Activated CD4-positive, alpha-beta T cell treated with anti-CD3 and anti-CD28 coated beads for 4 hours (primary cell): ENCODE data around the gene RAX2.
A peak's percentile ranks its signal among the peaks of the same experiment; 100 is the strongest.
"Not testable (repeated sequence)": the region's sequence is repeated elsewhere in the genome, so short reads cannot be mapped to it uniquely, and the experiment has no call there.

Source experiments
- DNase-seq, 2 donors: peaks; one replicate each; pipeline ENCODE4 v3.0.0-alpha.2; 2020

The RAX2 gene

DNA sequence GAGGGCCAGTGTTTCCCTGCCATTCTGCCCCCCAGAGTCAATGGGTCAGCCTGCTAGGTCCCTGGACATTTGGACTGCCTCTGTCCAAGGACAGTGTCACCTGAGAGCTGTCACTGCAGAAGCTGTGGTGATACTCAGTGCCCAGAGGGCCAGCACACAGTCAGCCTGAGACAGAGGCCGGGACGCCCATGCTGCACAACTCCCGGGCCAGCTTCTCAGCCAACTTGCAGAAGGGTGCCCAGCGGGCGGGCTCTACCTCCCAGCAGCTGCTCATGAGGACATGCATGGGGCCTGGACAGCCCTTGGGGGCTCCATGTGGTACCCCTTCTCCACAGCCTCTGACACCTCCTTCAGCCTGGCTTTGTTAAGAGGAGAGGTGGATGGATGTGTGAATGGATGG lies 3.8 kb upstream of the RAX2 start:
- no peak for DNase-seq

DNA sequence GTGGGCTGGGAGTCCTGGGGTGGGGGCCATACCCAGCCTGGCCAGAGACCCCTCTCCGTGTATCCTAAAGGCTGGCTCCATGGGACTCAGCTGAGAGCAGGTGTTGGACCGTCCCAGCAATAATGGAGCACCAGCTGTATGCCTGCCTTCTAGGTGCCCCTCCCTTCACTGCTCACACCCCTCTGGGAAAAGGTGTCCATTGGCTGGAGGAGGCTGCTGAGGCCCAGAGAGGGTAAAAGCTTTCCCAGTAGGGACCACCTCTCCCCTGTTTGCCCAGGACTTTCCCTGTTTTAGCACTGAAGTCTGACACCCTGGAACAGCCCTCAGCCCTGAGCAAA lies 3.3 kb upstream of the RAX2 start:
- DNase-seq: no peak

DNA sequence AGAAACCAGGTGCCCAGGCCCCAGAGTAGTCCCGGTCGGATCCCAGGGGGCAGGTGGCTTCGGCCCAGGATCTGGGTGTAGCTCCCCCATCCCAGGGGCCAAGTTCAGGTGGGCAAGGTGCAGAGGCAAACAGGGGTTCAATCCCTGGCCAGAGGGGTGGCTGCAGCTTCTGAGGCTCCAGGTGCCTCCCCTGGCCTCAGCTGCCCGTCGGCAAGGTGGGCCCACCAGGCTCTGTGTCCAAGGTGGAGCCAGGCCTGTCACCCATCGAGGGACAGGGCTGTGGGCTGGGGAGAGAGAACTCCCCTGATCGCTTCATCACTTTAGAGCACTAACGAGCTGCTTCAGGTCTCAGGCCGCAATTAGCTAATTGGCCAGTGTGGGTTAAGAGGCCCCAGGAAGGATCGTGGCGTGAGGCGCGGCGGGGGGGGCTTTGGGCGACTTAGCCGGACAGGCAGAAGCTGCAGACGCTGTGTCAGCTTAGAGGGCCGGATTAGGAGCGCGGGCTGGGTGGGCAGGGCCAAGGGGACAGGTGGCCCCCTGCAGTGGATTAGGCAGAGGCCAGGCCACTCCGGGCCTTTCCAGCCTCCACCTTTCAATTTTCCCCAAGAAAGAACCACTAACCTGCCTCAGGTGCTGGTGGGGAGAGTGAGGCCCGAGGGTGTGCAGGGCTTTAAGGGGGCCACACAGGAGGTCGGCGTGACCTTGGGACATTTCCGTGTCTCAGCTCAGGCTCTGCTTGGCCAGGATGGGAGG lies 2.8 kb upstream of the RAX2 start:
- DNase-seq: no peak

DNA sequence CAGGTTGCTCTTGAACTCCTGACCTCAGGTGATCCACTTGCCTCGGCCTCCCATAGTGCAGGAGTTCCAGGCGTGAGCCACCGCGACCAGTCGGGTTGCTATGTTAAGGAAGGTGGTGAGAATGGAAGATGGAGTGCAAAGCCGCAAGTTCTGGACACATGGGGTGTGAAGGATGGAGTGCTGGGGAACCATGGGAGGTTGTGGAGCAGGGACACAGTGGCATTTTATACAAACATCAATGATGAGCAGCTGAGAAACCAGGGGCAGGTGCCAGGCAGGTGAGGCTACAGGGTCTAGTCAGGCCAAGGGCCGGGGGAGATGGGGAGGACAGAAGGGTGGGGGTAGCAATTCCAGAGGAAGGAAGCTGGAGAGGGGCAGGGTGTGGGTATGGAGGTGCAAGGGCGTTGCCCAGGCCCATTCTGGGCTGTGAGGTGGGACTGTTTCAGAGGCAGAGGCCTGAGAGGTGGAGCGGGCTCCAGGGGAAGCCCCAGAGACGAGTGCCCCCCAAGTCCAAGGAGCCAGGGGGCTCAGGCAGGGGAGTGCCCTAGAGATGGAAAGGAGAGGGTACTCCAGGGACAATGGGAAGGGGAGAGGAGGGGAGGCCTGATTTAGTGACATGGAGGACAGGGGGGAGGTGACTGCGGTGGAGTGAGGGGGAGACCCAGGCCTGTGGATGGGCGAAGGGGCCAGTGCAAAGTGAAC lies 1.9 kb upstream of the RAX2 start:
- no peak for DNase-seq

DNA sequence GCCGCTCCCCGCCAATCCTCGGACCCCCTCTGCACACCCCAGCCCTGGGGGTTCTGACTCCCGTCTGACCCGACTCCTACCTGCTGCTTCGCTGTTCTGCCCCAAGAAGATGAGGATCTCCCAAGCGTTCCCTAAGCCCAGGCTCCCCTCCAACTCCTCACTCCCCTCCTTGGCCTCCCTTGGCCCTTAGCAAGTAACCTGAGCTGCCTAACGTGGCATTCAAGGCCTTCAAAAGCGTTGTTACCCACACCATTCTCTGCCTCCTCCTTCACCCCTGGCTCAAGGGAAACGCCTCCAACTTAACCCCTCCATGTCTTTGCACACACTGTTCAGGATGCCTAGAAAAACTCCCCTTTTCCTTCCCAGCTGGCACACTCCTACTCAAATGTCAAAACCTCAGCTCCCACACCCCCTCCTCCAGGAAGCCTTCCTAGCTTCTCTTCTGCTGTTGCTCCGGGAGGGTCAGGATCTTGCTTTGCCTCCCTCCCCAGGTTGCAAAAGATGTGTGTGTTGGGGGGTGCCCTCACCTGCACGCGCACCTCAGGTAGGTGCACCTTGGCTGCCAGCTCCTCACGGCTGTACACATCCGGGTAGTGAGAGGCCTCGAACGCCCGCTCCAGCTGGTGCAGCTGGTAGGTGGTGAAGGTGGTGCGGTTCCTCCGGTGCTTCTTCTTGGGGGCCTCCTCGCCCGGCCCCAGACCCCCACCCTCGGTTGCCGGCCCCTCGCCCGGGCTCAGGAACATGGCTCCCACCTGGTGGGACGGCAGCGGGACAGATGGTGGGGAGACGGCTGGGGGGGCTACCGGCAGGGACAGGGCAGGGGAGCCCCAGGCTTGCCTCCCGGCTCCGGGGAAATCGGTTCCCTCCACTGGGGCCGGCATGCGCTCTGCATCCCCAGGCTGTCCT lies 775 bp downstream of the RAX2 start:
- DNase-seq: no peak

DNA sequence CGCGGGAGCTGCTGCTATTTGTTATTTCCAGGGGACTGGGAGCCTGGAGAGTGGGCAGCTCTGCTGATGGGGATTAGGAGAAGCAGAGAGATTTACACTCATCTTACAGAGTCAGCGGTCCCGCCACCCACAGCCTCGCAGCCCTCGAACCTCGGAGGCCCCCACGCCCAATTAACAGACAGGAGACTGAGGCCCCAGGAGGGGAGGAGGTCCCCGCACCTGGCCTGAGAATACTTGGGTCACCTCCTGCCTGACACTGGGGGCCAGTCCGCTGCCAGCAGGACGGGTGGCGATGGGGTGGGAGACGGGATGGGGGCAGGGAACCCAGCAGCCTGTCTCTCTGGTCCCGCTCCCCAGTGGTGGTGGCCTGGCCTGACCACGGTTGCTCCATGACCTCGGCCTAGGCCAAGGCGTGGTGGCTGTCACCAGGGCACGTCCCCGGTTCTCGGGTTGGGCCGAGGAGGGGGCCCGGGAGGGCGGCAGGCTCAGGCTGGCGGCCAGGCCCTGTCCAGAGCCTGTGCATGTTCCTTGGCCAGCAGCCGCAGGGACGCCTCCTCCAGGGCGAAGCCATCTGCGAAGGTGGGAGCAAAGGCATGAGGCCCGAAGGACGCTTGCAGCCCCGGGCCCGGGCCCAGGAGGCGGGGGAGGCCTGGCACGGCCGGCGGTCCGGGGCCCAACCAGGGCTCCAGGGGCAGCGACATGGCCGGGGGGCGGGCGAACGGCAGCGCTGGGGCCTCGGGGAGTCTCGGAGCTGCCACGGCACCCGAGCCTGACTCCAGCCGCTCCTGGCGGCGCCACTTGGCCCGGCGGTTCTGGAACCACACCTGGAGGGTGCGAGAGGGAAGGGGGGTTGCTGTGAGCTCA lies 1.7 kb downstream of the RAX2 start:
- DNase-seq: no peak

DNA sequence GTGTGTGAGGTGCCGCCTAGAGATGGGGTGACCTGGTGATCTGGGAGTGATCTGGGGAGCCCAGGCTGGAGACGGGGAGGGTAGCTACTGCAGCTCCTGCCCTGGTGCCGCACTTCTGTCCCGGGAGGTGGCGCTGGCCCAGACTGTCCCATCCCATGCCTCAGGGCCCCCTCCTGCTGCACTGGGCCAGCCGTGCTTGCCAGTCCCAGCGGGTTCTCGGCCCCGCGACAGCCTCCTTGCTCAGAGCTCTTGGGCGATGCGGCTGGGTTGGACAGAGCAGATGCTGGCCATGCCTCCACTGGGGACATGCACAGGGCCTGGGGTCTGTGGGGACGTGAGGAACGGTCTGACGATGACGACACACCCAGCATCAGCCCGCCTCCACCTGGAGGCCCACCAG lies 2.5 kb downstream of the RAX2 start:
- no peak for DNase-seq

DNA sequence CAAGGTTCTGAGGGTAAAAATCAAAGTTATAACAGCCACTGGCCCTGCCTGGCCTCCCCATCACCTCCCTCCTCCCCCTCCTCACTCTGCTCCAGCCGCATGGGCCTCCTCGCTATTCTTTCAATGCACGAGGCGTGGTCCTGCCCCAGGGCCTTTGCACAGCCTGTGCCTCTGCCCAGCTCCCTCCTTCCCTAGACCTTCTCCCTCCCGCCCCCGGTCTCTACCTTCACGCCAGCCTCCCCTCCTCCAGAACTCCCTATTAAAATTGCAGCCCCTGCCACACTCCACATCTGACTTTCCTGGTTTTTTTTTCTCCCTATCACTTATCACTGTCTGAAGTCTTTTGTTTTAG lies 3.3 kb downstream of the RAX2 start:
- no peak for DNase-seq

DNA sequence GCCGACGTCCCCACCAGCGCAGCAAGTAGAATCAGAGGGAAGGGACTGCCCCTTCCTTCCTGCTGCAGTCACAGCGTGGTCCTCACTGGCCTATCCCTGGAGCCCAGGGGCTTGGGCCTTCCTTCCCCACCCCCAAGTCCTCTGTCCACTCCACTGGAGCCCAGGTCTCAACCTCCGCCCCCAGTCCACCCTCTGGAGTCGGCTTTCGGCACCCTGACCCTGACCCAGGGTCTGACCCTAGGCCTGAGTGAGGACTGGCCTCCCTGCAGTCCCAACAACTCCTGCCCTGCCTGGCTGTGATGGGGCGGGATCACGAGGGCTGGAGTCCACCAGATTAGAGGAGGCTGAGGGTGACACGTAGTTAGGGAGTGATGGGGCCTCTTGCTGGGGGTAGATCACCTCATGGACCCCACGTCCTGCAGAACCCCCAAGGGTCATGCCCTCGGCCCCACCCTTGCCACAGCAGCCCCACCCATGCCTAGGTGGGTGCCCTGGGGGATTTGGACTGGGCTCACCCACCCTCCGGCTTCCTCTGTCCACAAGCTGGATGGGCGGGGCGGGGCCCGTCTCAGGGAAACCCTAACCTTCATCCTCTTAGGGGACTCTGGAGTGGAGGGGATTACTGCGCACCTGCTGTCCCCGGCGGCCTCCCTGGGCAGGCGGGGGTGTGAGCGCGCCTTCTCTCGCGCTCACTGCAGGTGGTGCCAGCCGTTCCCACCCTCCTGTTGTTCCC lies 3.8 kb downstream of the RAX2 start:
- DNase-seq: no peak

DNA sequence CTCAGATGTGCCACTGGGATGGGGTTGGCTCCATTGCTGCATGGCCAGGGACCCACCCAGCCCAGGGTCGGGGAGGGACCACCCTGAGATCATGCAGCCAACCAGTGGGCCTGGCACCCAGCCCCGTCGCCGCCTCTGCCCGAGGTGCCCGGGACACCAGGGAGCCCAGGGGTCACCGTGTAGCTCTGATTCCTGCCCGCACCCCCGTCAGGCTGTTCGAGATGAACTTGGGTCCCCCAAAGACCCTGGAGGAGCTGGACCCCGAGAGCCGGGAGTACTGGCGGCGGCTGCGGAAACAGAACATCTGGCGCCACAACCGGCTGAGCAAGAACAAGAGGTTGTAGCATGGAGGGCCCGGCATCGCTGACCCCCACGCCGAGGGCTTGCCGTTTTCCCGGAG lies 5.0 kb downstream of the RAX2 start:
- DNase-seq: no peak

DNA sequence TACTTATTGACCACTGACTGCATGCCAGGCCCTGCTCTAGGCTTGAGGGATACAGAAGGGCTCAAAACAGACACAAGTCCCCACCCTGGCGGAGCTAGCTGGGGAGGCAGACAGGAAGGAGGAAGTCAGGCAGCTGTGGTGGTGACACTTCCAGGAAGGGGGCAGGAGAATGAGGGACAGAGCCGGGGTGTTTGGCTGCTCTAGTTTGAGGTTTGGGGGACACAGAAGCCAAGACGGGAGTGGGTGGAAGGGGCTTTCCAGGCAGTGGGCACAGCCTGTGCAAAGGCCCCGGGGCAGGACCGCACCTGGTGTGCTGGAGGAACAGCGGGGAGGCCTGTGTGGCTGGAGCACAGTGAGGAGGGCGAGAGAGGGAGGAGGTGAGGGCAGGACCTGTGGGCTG lies 5.5 kb downstream of the RAX2 start:
- peak in 1 of 2 donors; percentile 19 for DNase-seq

DNA sequence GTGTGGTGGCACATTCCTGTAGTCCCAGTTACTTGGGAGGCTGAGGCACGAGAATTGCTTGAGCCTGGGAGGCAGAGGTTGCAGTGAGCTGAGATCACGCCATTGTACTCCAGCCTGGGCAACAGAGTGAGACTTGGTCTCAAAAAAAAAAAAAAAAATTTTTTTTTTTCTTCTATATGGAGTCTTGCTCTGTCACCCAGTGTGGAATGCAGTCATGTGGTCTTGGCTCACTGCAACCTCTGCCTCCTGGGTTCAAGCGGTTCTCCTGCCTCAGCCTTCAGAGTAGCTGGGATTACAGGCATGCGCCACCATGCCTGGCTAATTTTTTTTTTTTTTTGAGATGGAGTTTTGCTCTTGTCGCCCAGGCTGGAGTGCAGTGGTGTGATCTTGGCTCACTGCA lies 6.3 kb downstream of the RAX2 start:
- not testable (repeated sequence) for DNase-seq

DNA sequence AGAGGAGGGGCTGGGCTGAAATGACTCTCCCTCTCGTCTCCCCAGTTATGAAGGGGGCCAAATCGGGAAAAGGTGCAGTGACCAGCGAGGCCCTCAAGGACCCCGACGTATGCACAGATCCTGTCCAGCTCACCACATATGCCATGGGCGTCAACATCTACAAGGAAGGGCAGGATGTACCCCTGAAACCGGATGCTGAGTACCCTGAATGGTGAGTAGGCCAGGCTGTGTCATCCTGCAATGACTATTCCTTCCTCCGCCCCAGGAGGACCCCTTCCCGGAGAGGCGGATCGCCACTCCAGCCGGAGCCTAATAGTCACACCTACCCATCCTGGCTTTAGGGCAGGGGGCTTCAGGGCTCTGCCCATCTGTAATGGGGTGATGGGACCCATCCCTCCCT lies 6.9 kb downstream of the RAX2 start:
- DNase-seq: no peak

DNA sequence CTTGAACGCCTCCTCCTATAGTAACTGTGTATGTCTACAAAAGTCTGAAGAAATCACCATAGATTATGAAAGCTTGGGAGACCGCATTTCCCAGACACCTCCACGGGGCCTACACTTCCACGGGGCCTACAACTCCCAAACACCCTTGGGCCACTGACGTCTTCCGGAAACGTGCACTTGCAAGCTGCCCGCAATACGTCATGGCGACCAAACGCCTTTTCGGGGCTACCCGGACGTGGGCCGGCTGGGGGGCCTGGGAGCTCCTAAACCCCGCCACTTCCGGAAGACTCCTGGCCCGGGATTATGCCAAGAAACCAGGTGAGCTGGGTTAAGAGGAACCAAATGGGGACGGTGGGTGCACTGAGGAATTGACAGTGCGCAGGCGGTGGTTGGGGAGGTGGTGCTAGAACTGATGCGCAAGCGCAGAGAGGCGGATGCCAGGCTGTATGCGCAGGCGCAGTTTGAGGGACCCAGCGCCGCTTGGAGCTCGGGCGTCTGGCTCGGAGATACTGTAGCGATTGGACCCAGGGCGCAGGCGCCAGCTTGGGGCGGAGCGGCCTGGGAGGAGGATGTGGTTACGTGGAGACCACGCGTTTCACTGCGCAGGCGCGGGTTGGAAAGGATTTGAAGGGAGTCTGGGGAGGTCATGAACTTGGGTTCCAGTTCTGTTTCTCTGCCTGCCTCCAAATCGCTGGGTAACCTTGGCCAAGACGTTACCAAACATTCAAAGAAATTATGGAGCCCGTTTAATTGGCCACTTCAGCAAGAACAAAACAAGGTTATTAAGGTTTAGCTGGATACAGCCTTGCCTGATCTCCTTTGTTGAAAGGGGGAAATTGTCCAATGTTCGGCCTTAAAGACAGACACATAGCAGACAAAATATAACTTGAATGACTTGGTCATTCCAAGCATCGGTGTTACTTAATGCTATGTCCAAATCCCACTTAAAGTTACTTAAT lies 9.2 kb downstream of the RAX2 start, which contains the start of gene MRPL54:
MRPL54 (plus strand) TSS at position 182 of the 959 bp plus-strand sequence; CDS start at position 201, 19 bp downstream.
- DNase-seq: peak; percentile 99

DNA sequence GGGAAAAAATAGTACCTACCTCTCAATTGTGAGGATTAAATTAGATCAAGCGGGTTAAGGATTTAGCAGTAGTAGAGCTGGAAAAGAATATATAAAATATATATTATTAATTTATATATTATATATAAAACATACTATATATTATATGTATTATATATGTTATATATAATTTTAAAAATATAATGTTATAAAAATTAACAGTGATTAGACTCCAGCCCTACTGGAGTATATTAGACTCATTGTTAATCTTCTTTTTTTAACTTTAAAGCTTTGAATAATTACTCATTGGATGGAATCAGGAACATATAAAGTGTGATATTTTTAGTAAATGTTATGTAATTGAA lies 9.9 kb downstream of the RAX2 start:
- no peak for DNase-seq

DNA sequence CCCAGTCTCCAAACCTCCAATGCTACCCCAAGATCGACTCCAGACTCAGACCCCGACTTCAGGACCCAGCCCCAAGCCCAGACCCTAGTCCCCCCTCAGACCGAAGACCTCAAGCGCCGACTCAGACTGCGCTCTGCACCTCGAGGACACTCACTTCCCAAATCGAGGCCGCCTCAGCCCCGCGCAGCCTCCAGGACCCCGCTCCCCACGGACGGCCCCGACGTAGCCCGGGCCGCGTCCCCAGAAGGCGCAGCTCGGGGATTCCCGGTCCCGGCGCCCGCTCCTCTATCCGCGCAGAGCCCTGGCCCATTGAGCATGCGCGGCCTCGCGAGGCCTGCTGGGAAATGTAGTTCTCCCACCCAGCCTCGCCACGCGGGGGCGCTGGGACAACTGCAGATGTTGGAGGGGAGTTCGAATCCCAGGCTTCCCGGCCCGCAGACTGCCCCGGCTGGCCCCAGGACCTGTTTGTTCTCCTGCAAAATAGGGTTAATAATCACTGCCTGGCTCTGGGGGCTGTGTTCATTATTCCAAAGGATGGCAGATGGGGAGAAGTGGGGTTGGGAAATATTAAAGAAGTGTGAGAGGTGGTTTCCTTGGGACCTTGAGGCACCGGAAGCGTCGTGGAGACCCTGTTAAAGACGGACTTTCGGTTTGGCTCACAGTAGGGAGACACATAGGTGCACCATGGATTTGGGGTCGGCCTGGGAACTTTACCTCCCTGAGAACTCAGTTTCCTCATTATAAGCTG lies 10.5 kb downstream of the RAX2 start, which contains the start of gene APBA3:
APBA3 (minus strand) TSS at position 311 of the 748 bp plus-strand sequence. CDS start 1,428 bp downstream, outside the sequence.
- peak; percentile 96 to 97 for DNase-seq

DNA sequence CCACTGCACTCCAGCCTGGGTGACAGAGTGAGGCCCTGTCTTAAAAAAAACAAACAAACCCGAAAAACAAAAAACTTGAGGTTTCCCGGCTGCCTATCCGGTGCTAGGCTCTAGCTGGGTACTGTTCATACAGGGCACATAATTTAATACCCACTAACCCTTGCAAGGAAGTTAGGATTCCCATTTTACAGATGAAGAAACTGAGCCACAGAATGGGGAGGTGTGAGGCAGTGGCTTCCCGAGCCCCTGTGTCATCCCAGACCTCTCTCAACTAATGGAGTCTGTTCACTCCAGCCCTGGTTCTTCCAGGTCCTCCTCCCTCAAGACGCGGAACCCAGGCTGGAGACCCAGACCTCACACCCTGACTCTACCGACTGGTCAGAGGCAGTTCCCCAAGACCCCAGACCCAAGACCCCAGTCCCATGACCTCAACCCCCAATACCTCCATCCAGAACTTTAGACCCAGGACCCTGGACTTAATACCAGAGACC lies 11.1 kb downstream of the RAX2 start:
- no peak for DNase-seq

DNA sequence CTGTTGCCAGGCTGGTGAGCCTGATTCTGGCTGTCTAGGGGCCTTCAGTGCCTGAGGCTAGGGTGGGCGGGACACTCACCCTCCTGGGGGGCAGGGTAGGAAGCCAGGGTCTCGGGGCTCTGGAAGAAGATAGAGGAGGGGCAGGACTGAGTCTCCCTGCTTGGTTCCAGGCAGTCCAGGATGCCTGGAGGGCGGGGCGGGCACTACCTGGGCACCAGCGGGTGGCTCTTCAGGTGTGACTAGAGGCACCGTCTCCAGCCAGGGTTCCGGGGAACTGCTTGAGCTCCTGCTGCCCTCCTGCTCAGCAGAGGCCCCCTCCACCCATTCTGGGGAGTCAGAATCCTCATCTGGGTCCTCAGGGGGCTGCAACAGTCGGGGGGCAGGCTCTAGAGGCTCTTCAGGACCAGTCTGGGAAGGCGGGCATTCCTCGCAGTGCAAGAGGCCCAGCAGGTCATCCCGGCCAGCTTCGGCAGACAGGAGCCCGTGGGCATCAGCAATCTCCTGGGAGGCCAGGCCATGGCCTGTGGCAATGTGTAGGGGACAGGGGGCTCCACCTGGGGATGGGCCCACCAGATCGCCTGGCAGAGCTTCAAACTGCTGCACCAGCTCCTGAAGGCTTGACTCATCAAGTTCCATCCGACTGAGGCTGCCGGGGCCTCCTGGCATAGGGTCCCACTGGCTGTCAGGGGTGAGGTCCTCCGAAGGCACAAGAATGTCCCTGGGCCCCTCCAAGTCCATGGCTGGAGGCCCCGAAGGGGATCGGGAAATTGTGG lies 12.4 kb downstream of the RAX2 start:
- no peak for DNase-seq

DNA sequence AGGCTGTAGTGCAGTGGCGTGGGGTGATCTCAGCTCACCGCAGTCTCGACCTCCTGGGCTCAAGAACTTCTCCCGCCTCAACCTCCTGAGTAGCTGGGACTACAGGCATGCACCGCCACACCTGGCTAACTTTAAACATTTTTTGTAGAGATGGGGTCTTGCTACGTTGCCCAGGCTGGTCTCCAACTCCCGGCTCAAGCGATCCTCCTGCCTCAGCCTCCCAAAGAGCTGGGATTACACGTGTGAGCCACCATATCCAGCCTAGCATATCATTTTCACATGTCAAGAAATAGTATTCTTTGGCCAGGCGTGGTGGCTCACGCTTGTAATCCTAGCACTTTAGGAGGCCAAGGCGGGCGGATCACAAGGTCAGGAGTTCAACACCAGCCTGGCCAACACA lies 13.7 kb downstream of the RAX2 start:
- DNase-seq: not testable (repeated sequence)
